B cell (primary cell): ENCODE data around the gene CNFN.
"Not testable (repeated sequence)": the region's sequence is repeated elsewhere in the genome, so short reads cannot be mapped to it uniquely, and the experiment has no call there.

Source experiments
- CTCF ChIP-seq: fragments of 200-600 bp; IDR thresholded peaks from one replicate; pipeline ENCODE4 v1.8.0; 2022; ENCODE audit warnings: antibody characterized with exemption, mild to moderate bottlenecking
- EZH2 ChIP-seq: IDR thresholded peaks from 2 replicates; pipeline ENCODE4 v1.6.1; 2012; ENCODE audit warnings: borderline replicate concordance, low read depth, mild to moderate bottlenecking, moderate library complexity, low read length; ENCODE audit not compliant: insufficient read depth, poor library complexity, severe bottlenecking

- TF ChIP-seq CTCF, EZH2: not testable (repeated sequence)
These were observed 50.2 kb downstream of the CNFN start for GRCh38 chr19:42339922-42340321.
